IPS DF 6.9 (cell line): Measurements from ENCODE around the gene TNFSF13.
A peak's percentile ranks its signal among the peaks of the same experiment; 100 is the strongest.

Experiments used
- DNase-seq: peaks from one replicate; pipeline ENCODE4 v3.0.0-alpha.2; 2013; ENCODE audit warnings: low read depth, low spot score
- H3K27ac ChIP-seq: one replicate; pipeline ENCODE4 v1.5.1; 2013; ENCODE audit warnings: low read length, control low read depth
- H3K27me3 ChIP-seq: 2 replicates; pipeline ENCODE4 v1.6.1; 2013; ENCODE audit warnings: mild to moderate bottlenecking, low read length; ENCODE audit not compliant: control insufficient read depth, insufficient read depth
- H3K36me3 ChIP-seq: 2 replicates; pipeline ENCODE4 v1.6.1; 2013; ENCODE audit warnings: low read length; ENCODE audit not compliant: control insufficient read depth, insufficient read depth
- H3K4me1 ChIP-seq: 2 replicates; pipeline ENCODE4 v1.6.1; 2013; ENCODE audit warnings: low read length; ENCODE audit not compliant: control insufficient read depth, insufficient read depth
- H3K4me3 ChIP-seq: 2 replicates; pipeline ENCODE4 v1.5.1; 2013; ENCODE audit warnings: mild to moderate bottlenecking, low read length
- H3K9me3 ChIP-seq: 2 replicates; pipeline ENCODE4 v1.6.1; 2013; ENCODE audit warnings: low read length, inconsistent platforms; ENCODE audit not compliant: control insufficient read depth, insufficient read depth
- WGBS: extraction: QIAGEN DNeasy Blood & Tissue Kit; methylation state at CpG from one replicate; pipeline ENCODE4 v1.1.7; 2013; ENCODE audit warnings: mixed read lengths, missing lambda C conversion rate; ENCODE audit not compliant: insufficient read length, insufficient coverage; 5-methylcytosine and 5-hydroxymethylcytosine counted together

TNFSF13 gene

DNA sequence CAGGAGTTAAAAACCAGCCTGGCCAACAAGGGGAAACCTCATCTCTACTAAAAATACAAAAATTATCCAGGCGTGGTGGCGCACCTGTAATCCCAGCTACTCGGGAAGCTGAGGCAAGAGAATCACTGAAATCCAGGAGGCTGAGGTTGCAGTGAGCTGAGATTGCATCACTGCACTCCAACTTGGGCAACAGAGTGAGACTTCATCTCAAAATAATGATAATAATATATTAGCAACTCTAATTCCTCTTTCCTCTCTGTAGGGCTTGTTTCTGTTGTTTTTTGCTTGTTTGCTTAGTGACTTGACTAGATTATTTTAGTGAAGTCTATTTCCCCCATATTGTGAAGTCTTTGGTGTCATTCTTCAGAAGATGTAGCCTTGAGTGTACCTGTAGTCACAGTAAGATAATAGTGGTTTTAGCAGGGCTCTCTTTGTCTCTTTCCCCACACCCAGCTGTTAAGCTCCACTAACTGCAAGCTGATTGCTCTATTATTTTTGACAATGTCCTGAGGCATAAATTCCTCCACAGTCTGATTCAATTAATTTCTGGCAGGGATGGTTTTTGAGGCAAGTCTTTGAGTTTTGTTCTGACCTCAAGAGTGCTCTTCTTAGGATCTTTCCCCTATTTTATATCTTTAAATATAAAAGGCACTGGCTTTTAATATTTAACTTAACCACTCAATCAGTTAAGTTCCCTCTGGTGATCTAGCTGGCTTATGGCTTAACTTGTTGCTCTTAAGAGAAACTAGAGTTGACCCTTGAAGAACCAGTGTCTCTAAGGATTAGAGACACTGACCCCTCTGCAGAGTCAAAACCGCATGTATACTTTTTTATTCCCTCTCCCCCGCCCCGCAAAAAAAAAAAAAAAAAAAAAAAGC is 28.3 kb upstream of the TNFSF13 start:
- no peaks in the 10 kb centered on the region for H3K4me1 ChIP-seq
- peaks cover 1% of the 10 kb centered on the region for H3K9me3 ChIP-seq
- no peak overlapping the region for H3K4me3 ChIP-seq
- DNase-seq, result no peak
- H3K27me3 ChIP-seq, result no peaks in the 10 kb centered on the region; the same call in 1 of the 2 replicates
- no peak overlapping the region for H3K27ac ChIP-seq
- no peaks in the 10 kb centered on the region for H3K36me3 ChIP-seq
- WGBS, result no CpG with 5 or more reads among the region's 6 CpGs

DNA sequence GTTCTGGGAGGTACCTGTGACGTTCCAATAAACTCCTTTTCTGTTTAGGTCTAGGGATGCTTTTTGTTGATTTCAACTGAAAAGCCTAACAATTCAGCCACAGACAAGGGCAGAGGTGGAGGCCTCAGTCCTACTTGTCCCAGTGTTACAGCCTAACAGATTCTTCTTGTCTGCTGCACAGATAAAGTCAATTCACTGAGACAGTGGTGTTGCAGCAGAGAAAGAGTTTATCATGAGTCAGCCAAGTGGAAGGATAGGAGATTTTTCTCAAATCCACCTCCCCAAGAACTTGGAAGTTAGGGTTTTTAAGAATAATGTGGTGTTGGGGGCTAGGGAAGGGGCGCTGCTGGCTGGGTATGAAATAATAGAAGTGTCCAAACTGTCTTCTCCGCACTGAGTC is 20.5 kb upstream of the TNFSF13 start:
- no CpG with 5 or more reads among the region's 3 CpGs for WGBS
- Histone ChIP-seq H3K4me1 (no peaks in the 10 kb centered on the region), H3K4me3 (no peak overlapping the region), H3K36me3 (no peaks in the 10 kb centered on the region), H3K9me3 (no peaks in the 10 kb centered on the region), H3K27ac (no peak overlapping the region), H3K27me3 (no peaks in the 10 kb centered on the region; the same call in 1 of the 2 replicates)
- no peak for DNase-seq

DNA sequence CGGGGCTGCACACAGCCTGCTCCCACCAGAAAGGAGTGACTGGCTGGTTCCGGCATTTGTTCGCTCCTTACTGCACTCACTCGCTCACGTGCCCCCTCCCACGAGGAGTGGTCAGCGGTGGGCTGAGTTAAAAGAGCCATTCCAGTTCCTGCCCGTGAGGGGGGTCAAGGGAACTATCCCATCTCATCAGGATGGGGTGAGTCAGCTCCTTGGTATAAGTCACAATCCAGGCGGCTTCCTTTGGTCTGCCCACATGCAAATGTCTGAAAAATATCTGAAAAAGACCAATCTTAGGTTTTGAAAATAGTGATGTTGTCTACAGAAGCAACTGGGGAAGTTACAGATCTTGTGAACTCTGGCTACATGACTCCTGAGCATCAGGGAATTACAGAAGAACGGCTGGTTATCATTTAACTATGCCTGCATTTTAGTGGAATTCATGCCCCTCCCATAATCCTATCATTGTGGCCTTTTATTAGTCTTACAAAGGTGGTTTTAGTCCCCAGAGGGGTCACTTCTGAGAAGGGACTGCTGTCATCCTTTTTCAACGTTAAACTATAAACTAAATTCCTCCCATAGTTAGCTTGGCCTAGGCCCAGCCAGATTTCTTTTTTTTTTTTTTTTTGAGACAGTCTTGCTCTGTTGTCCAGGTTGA is 19.5 kb upstream of the TNFSF13 start:
- Histone ChIP-seq H3K9me3 (no peaks in the 10 kb centered on the region), H3K4me1 (no peaks in the 10 kb centered on the region), H3K27ac (no peak overlapping the region), H3K4me3 (no peak overlapping the region), H3K27me3 (no peaks in the 10 kb centered on the region; the same call in 1 of the 2 replicates), H3K36me3 (no peaks in the 10 kb centered on the region)
- no CpG with 5 or more reads among the region's 11 CpGs for WGBS
- DNase-seq, result no peak

DNA sequence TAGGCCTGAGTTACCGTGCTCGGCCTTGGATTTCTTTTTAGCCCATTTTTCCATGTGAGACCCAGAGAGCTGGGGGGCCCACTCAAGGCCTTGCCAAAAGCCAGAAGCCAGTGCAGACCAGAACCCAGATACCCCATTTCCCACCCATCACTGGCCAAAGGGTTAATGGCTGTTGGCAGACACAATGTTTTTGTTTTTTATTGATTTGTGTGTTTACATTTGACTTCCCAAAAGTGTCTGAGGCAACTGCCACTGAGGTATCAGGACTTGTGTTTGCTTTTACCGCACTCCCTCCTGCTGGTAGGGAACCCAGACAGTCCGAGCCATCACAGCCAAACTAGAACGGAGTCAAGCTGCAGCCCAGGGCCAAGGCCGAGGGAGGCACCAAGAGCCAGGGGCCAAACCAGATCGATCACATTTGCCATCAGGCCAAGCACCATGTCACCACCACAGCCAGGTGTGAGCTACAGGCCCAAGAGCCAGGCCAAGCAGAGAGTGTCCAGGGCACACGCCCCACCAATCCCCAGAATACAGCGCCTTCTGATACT is 17.4 kb upstream of the TNFSF13 start:
- H3K4me1 ChIP-seq, result no peaks in the 10 kb centered on the region
- no peak for DNase-seq
- H3K27me3 ChIP-seq, result no peaks in the 10 kb centered on the region; the same call in 1 of the 2 replicates
- no peaks in the 10 kb centered on the region for H3K9me3 ChIP-seq
- no CpG with 5 or more reads among the region's 9 CpGs for WGBS
- no peaks in the 10 kb centered on the region for H3K36me3 ChIP-seq
- H3K27ac ChIP-seq, result no peak overlapping the region
- no peak overlapping the region for H3K4me3 ChIP-seq

DNA sequence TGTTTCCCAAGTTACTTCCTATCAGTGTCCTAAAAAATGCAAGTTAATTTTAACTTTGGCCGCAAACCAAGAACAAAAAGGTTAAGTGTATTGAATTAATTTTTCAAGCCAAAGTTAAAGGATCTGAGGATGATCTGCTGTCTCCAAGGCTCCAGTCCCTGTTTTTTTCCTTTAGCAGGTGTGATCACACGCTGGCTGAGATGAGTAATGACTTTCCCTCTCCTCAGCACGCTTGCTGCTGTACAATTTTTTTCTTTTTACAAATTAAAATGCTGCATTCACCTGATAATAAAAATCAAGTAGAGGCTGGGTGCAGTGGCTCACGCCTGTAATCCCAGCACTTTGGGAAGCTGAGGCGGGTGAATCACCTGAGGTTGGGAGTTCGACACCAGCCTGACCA is 13.6 kb upstream of the TNFSF13 start:
- no peaks in the 10 kb centered on the region for H3K27me3 ChIP-seq
- H3K4me1 ChIP-seq, result 0 out of 2 replicates have a peak, but pooled peaks cover 3% of the 10 kb centered on the region
- H3K4me3 ChIP-seq, result no peak overlapping the region
- no peak for DNase-seq
- no peaks in the 10 kb centered on the region; the same call in 1 of the 2 replicates for H3K36me3 ChIP-seq
- H3K27ac ChIP-seq, result no peak overlapping the region
- no peaks in the 10 kb centered on the region for H3K9me3 ChIP-seq
- WGBS, result no CpG with 5 or more reads among the region's 6 CpGs

DNA sequence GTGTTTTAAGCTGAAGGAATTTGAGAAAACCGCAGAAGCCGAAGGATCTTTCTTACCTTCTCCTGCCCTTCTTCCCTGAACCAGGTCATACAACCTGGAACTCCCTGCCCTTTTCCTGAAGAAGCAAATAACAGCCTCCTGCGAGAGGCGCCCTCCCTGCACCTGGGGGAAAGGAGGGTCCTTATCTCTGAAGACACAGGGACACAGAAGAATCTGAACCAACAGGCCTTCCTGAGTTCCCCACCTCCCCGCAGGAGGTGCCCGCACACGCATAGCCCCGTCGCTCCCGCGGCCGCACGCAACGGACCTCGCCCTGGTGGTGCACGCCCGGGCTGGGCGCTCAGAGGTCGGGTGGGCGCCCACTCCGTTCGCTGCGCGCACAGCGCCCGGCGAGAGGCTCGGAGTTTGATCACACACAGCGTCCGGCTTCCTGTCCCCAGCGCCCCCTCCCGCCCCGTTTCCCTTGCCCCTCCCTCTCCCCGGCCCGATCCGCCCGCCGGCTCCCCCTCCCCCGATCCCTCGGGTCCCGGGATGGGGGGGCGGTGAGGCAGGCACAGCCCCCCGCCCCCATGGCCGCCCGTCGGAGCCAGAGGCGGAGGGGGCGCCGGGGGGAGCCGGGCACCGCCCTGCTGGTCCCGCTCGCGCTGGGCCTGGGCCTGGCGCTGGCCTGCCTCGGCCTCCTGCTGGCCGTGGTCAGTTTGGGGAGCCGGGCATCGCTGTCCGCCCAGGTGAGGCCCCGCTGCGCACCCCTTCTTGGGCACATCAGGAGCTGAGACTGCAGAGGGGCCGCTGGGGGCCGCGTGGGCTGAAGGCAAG is 9.8 kb upstream of the TNFSF13 start, which contains the start of gene TNFSF12:
TSS of gene TNFSF12 (plus strand) at position 474 of the 816 bp plus-strand sequence. CDS start at position 570, 96 bp downstream.
- Histone ChIP-seq H3K9me3 (no peaks in the 10 kb centered on the region), H3K4me3 (peak within 1 kb of the TSS; percentile 99), H3K36me3 (no peaks in the 10 kb centered on the region; the same call in 1 of the 2 replicates), H3K4me1 (0 out of 2 replicates have a peak, but pooled peaks cover 3% of the 10 kb centered on the region), H3K27ac (no peak within 1 kb of the TSS), H3K27me3 (no peaks in the 10 kb centered on the region; the same call in 1 of the 2 replicates)
- no CpG with 5 or more reads among the region's 65 CpGs for WGBS
- no peak for DNase-seq

DNA sequence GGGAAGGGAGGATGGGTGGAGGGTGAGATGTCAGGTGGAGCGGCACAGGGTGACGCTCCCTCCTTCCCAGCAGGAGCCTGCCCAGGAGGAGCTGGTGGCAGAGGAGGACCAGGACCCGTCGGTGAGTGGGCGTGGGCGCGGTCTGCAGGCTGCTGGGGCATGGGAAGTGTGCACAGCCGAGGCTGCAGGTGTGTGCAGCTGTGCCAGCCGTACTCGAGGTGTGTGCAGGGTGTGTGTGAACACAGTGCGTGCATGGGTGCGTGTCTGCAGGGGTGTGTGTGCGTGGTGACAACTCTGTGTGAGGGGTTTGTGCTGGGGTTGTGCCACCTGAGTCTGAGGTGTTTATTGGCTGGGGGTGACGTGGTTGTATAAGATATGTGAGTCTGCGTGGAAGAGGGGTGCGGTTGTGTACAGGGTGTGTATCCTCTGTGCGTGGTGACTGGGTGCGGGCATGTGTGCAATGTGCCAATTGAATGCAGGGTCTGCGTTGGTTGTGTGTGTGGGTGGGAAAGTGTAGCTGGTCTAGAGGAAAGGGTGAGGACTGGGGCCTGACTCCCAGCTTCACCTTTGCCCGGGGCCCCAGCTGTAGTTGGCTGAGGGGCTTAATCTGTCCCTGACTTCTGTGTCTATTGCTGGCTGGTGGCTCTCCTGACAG is 9.0 kb upstream of the TNFSF13 start:
- H3K27ac ChIP-seq, result no peak overlapping the region
- peak overlapping the region; percentile 99; the same call in 1 of the 2 replicates for H3K4me3 ChIP-seq
- whole genome bisulfite sequencing, result no CpG with 5 or more reads among the region's 20 CpGs

DNA sequence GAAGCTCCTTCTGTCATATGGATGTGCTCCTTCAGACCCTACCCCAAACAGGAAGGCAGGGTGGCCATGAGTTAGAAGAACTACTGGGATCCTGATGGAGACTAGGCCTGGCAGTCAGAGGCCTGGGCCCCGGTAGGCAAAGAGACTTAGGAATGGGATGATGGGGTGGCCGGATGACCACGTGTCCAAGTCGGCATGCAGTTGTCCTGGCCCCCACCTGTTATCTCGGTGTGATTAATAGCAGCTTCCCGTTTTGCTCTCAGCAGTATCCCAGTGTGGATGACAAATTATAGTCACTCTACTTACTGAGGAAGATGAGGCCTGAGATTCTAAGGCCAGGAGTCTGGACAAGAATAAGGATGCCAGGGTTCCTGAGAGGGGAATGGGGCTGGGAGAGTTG is 8.2 kb upstream of the TNFSF13 start:
- no CpG with 5 or more reads among the region's 6 CpGs for WGBS
- Histone ChIP-seq H3K9me3 (no peaks in the 10 kb centered on the region), H3K36me3 (no peaks in the 10 kb centered on the region; the same call in 1 of the 2 replicates), H3K4me3 (no peak overlapping the region), H3K4me1 (0 out of 2 replicates have a peak, but pooled peaks cover 3% of the 10 kb centered on the region), H3K27me3 (no peaks in the 10 kb centered on the region; the same call in 1 of the 2 replicates), H3K27ac (no peak overlapping the region)
- no peak for DNase-seq

More for the DNA sequence above, 9.0 kb upstream of the TNFSF13 start:
- H3K36me3 ChIP-seq, result no peaks in the 10 kb centered on the region; the same call in 1 of the 2 replicates
- DNase-seq, result no peak
- 0 out of 2 replicates have a peak, but pooled peaks cover 3% of the 10 kb centered on the region for H3K4me1 ChIP-seq
- no peaks in the 10 kb centered on the region; the same call in 1 of the 2 replicates for H3K27me3 ChIP-seq
- no peaks in the 10 kb centered on the region for H3K9me3 ChIP-seq

DNA sequence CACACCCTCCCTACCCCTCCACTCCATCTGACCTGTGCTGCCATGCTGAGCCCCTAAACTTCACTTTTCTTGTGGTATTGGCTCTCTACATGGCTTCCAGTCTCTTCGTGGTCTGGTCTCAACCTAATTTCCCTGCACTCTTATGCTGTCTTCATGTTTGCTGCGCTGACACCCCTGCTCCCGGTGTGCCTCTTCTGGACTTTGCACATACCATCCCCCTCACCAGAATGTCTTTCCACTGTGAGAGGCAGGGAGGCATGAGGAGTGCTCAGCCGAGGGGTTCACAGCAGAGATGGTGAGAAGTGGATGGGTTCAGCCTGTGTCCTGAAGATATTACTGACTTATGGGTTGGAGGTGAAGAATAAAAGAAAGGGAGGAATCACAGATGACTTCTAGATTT is 7.2 kb upstream of the TNFSF13 start:
- no peak overlapping the region for H3K27ac ChIP-seq

More for the DNA sequence above, 7.2 kb upstream of the TNFSF13 start:
- Histone ChIP-seq H3K9me3 (no peaks in the 10 kb centered on the region), H3K27me3 (no peaks in the 10 kb centered on the region; the same call in 1 of the 2 replicates), H3K4me3 (no peak overlapping the region), H3K4me1 (0 out of 2 replicates have a peak, but pooled peaks cover 3% of the 10 kb centered on the region), H3K36me3 (no peaks in the 10 kb centered on the region; the same call in 1 of the 2 replicates)
- no CpG with 5 or more reads among the region's 4 CpGs for WGBS
- DNase-seq, result no peak
